Upper lobe of left lung (tissue), 6 donors: ENCODE measurements around the gene MRM3. TPM values are rescaled to one million over a fixed set of nuclear protein-coding genes. Genes with fewer than 3 reads are reported as not detected.

Experiments
- ATAC-seq, 2 donors: fragments of 200-7000 bp; cut with Tn5 transposase; one replicate each; pipeline ENCODE4 v1.9.1; 2022; ENCODE audit warnings: mild to moderate bottlenecking in 2 of 2, moderate library complexity in 2 of 2; ENCODE audit not compliant: low FRiP score in 2 of 2
- DNase-seq, 2 donors: peaks; one replicate each; pipeline ENCODE4 v3.0.0-alpha.2; 2019 to 2020
- H3K27ac ChIP-seq, 4 donors: fragments of 200-600 bp; sonication (generic); one replicate each; pipeline ENCODE4 v1.5.1; 2016 to 2019
- H3K27me3 ChIP-seq, 4 donors: fragments of 200-600 bp; sonication (generic); one replicate each; pipeline ENCODE4 v1.5.1; 2017 to 2019
- H3K36me3 ChIP-seq, 4 donors: fragments of 200-600 bp; sonication (generic); one replicate each; pipeline ENCODE4 v1.5.1; 2016 to 2019
- H3K4me1 ChIP-seq, 4 donors: fragments of 200-600 bp; sonication (generic); one replicate each; pipeline ENCODE4 v1.5.1; 2018 to 2019
- H3K4me3 ChIP-seq, 4 donors: fragments of 200-600 bp; sonication (generic); one replicate each; pipeline ENCODE4 v1.5.1; 2017 to 2019; ENCODE audit warnings: mild to moderate bottlenecking in 2 of 4, moderate library complexity in 1 of 4
- H3K9me3 ChIP-seq, 4 donors: fragments of 200-600 bp; sonication (generic); one replicate each; pipeline ENCODE4 v1.5.1; 2018 to 2019
- CTCF ChIP-seq, 6 experiments: fragments of 450-650 bp in 4 of 6; fragments of 200-600 bp in 2 of 6; sonication (generic) in 2 of 6; IDR thresholded peaks; one replicate each; pipeline ENCODE4 v1.5.1; 2016 to 2019; ENCODE audit warnings: antibody characterized with exemption in 6 of 6
- EP300 ChIP-seq, 4 donors: sonication (generic); formaldehyde crosslinking; IDR thresholded peaks; one replicate each; pipeline ENCODE4 v1.5.1; 2017; ENCODE audit warnings: antibody characterized with exemption in 4 of 4, control low read depth in 2 of 4
- POLR2A ChIP-seq, 4 donors: fragments of 450-650 bp; IDR thresholded peaks; one replicate each; pipeline ENCODE4 v1.5.1; 2016 to 2017; ENCODE audit warnings: antibody characterized with exemption in 4 of 4, mild to moderate bottlenecking in 2 of 4
- POLR2AphosphoS5 ChIP-seq, 2 donors: sonication (generic); formaldehyde crosslinking; IDR thresholded peaks; one replicate each; pipeline ENCODE4 v1.5.1; 2017; ENCODE audit warnings: antibody characterized with exemption in 2 of 2
- WGBS, 2 donors: methylation state at CpG; one replicate each; pipeline ENCODE4 v1.1.5; 2017 to 2018; 5-methylcytosine and 5-hydroxymethylcytosine counted together
- total RNA-seq, 6 donors: library from RNA; depleted of rRNA in 4 of 6; stranded (reverse); fragments of >200 nt in 4 of 6; gene quantifications; one replicate each; pipeline versions ENCODE4 v1.1.0 to v1.2.1, GENCODE V29; 2016 to 2021
- donor health status: DM: no; HTN: no; CAD: no; lungs with moderate emphysema.
- donor health status: DM: no; HTN: yes; CAD: no; lungs with severe emphysema.

The MRM3 gene
- total RNA-seq, 6 donors from 2014 or later: 9.8 to 17.8 (median 13.2) TPM

- no peak overlapping the region for H3K4me3 ChIP-seq
- ATAC-seq (no peak), DNase-seq (no peak)
- 93 to 95% methylated on average over 5 of the region's 5 CpGs for WGBS, 2 donors
- peaks cover 7 to 74% (median 33%) of the 10 kb centered on the region in 4 donors for H3K36me3 ChIP-seq
- no peak overlapping the region for H3K27ac ChIP-seq
- TF ChIP-seq POLR2A (IDR thresholded peaks at IDR 0.05) (no peak), EP300 (IDR thresholded peaks at IDR 0.05) (no peak), POLR2AphosphoS5 (IDR thresholded peaks at IDR 0.05) (no peak)
- no peaks in the 10 kb centered on the region for H3K9me3 ChIP-seq
- no peaks in the 10 kb centered on the region for H3K27me3 ChIP-seq
- H3K4me1 ChIP-seq: peaks cover 0 to 8% (median 0%) of the 10 kb centered on the region in 4 donors
Measured at GRCh38 chr17:759964-760363, 22.2 kb upstream of the MRM3 start.

DNA sequence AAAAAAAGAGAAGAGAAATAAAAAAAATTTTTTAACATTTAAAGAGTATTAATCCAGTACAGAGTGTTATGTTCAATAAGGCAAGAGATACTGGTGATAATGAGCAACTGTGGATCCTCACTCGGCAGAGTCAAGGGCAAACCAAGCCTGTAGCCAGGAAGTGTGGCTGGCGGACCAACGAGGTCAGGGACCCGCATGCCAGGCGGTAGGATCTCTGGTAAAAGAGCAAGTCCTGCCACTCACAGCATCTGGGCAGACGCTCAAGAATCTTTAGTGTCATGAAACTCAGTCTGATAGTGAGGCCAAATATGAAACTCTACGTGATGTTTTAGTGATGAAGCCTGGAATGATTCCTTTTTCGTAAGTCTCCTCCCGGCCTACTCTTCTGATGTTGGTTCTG, 21.8 kb upstream of the MRM3 start:
- Histone ChIP-seq H3K36me3 (peaks cover 7 to 77% (median 34%) of the 10 kb centered on the region in 4 donors), H3K9me3 (no peaks in the 10 kb centered on the region), H3K4me1 (peaks cover 0 to 8% (median 0%) of the 10 kb centered on the region in 4 donors), H3K27me3 (no peaks in the 10 kb centered on the region), H3K4me3 (no peak overlapping the region), H3K27ac (no peak overlapping the region)
- ATAC-seq (no peak), DNase-seq (no peak)
- 88 to 89% methylated on average over 9 of the region's 9 CpGs for WGBS, 2 donors
- no peak for TF ChIP-seq EP300 (IDR thresholded peaks at IDR 0.05)
- TF ChIP-seq CTCF (IDR thresholded peaks at IDR 0.05): no peak
- TF ChIP-seq POLR2A (IDR thresholded peaks at IDR 0.05): no peak
- TF ChIP-seq POLR2AphosphoS5 (IDR thresholded peaks at IDR 0.05): no peak

DNA sequence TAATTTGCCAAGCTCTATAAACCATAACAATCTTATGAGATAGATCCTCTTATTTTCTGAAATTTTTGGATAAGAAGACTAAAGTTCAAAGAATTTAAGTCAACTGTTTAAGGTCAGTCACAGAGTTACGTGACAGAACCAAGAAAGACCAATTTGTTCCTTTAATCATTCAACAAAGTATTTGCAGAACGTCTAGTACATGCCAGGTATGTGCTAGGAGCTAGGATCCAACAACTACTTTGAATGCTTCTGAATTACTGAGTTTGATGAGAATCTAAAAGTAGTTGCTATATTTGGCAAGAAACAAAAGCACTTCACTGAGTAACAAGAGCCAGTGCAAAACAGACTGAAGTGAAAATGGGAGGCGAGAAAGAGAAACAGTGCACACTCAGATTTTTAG, 15.1 kb upstream of the MRM3 start:
- peaks cover 19 to 84% (median 67%) of the 10 kb centered on the region in 4 donors for H3K36me3 ChIP-seq
- no peak for TF ChIP-seq EP300 (IDR thresholded peaks at IDR 0.05)
- TF ChIP-seq POLR2A (IDR thresholded peaks at IDR 0.05): no peak
- TF ChIP-seq POLR2AphosphoS5 (IDR thresholded peaks at IDR 0.05): no peak
- TF ChIP-seq CTCF (IDR thresholded peaks at IDR 0.05): no peak
- no peaks in the 10 kb centered on the region for H3K9me3 ChIP-seq
- WGBS, 2 donors: 63 to 68% methylated on average over 3 of the region's 3 CpGs
- DNase-seq (no peak), ATAC-seq (no peak)
- H3K27ac ChIP-seq: peak overlapping the region in 3 of 4 donors; percentile 8 to 44 (median 23)
- no peaks in the 10 kb centered on the region for H3K27me3 ChIP-seq
- H3K4me3 ChIP-seq: no peak overlapping the region
- no peaks in the 10 kb centered on the region for H3K4me1 ChIP-seq

GRCh38 chr17:773016-773415, 9.1 kb upstream of the MRM3 start:
- Histone ChIP-seq H3K27ac (no peak overlapping the region), H3K9me3 (no peaks in the 10 kb centered on the region), H3K27me3 (no peaks in the 10 kb centered on the region), H3K4me1 (no peaks in the 10 kb centered on the region), H3K36me3 (peaks cover 23 to 87% (median 69%) of the 10 kb centered on the region in 4 donors), H3K4me3 (no peak overlapping the region)
- WGBS, 2 donors: 83 to 88% methylated on average over 5 of the region's 5 CpGs
- ATAC-seq (no peak), DNase-seq (no peak)
- TF ChIP-seq POLR2AphosphoS5 (IDR thresholded peaks at IDR 0.05) (no peak), POLR2A (IDR thresholded peaks at IDR 0.05) (no peak), CTCF (IDR thresholded peaks at IDR 0.05) (no peak), EP300 (IDR thresholded peaks at IDR 0.05) (no peak)

DNA sequence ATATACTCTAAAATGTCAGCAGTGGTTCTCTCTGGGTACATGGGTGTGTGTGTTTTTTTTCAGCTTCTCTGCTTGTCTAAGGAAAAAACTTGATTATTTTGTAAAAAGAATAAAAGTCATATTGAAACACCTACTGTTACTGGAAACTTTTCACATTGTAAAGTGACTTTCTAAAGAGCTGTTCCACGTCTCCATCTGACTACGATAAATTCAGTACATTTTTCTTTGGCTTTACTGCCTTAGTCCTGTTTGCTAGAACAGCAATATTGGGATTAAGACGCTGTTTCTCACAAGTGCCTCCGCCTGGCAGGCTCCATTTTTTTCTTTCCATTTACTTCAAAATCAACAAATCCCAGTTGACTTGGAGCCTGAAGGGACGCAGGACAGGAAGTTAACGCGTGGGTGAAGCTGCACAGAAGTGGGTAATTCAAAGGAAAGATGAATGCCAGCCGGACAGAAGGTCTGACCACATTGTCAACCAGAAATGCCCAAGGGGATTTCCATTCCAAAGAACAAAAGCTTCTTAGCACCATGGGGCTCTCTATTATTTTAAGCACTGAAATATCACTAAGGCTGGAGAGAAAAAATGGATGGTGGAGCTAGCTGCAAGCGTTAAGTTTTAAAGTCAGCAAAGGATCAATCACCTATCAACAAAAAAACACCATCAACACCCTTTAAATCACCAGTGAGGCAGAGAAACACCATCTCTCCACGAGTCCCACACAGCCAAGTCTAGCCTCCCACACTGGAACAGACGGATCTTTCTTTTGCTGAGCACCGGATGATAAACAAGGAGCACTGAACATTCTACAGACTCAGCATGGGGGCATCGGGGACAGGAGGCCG, 8.5 kb upstream of the MRM3 start:
- 77 to 85% methylated on average over 14 of the region's 14 CpGs for WGBS, 2 donors
- peaks cover 27 to 92% (median 72%) of the 10 kb centered on the region in 4 donors for H3K36me3 ChIP-seq
- TF ChIP-seq EP300 (IDR thresholded peaks at IDR 0.05) (no peak), POLR2AphosphoS5 (IDR thresholded peaks at IDR 0.05) (no peak), CTCF (IDR thresholded peaks at IDR 0.05) (no peak), POLR2A (IDR thresholded peaks at IDR 0.05) (no peak)

More for the DNA sequence above, 8.5 kb upstream of the MRM3 start:
- ATAC-seq: no peak
- Histone ChIP-seq H3K4me1 (no peaks in the 10 kb centered on the region), H3K27ac (no peak overlapping the region), H3K27me3 (no peaks in the 10 kb centered on the region), H3K9me3 (no peaks in the 10 kb centered on the region), H3K4me3 (no peak overlapping the region)
- no peak for DNase-seq
